ENCODE measurements around the gene GALNT2. TPM values are rescaled to one million over a fixed set of nuclear protein-coding genes. Genes with fewer than 3 reads are reported as not detected.

GALNT2 gene
- total RNA-seq, 1 donor from 2014 or later: 67.9 TPM

DNA sequence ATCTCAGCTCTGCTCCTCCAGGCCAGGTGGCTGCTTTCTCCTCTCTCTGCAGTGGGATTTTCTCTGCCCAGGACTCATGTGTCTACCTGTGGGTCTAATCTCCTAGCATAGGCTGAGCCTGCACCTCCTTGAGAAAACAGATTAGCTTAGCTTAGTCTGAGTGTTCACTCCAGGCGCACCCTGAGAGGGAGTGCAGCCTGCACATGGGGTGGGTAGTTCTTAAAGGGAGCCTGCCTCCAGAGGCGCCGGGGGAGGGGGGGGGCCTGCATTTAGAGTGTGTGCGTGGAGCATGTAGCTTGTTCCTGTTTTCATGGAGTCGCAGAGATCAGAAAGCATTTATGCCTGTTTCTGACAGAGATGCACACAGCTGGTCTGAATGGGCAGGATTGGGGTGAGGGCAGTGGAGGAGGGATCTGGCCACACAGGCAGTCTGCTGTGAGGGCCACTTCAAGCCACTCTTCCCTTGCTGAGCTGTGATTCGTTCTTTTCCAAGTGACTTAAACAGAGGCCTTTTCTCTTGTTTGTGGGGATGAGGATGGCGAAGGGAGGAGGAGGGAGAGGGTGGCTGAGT is 45.2 kb downstream of the GALNT2 start:
- DNase-seq (ENCODE audit: low spot score): no peak

DNA sequence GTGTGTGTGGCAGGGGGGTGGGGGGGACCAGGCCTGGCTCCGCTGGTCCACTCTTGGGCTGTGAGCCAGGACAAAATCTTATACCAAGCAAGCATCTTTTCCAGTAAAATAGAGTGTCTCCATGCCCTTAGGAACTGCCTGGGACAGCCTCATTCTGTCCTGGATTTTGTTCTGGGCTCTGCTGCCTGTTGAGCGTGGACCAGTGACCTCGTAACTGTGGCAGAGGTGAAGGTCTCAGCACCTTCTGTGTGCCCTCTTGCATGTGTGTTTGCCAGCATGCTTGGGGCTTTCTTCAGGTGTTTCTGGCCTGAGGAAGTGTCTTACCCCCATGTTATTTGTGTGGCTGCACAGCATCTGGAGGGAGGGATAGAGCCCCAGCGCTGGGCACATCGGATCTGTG is 45.7 kb downstream of the GALNT2 start:
- no peak for DNase-seq (ENCODE audit: low spot score)

DNA sequence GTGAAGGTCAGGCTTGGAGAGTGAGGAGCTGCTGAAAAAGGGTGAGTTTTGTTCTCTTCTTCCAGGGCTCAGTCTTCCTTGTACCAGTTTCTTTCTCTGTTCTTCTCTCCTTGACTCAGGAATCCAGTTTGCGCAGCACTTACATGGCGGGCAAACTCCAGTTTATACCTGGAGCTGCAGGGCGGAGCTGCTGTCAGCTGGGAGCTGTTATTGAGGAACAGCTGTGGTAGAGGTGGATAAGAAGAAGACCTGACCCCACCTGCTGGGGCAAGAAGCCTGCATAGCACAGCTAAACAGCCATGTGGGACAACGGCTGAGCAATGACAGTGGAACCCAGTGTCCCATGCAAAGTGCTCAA is 46.2 kb downstream of the GALNT2 start:
- DNase-seq (ENCODE audit: low spot score): no peak

DNA sequence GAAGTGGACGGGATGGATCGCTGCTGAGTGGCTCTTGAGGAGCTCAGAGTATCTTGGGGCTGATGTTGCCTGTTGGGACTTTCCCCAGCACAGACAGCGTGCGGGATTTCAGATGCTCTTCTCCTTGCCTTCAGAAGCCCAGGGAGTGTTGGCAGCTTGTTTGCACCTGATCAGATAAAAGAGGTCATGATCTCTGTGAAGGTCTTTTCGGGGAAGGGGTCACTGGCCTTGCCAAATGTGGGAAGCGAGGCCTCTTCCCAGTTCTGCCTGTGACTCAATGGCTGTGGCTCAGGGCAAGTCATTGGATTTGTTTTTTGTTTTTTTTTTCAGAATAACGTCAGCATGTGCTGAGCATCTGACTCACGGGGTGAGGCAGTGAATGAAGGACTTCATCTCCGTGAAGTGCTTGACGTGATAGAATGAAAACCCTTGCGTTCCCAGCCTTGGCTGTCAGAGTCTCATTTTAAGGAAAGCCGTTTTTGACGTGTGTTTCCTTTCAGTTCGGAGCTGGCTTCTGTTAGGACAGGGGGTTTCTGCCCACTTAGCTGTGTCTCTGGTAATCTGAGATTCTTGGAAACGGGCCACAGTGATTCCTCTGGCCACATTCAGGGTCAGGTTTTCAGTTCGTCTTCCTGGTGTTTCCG is 46.7 kb downstream of the GALNT2 start:
- no peak for DNase-seq (ENCODE audit: low spot score)

DNA sequence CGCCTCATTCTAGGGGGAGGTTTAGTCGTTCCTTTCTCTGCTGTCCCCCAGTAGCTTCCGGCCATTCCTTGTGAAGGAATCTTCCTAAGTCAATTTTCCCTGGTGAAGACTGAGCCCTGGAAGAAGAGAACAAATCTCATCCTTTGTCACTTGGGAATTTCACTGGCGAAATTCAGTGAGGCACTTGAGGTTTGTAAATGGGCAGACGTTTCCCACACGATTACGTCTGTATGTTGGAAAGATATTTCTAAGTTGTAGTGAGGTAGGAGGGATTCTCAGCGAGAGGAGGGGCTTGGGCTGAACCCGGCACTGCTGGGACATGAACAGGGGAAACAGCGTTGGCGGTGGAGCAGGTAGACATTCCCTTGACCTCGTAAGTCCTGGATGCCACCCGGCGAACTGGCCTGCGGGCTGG is 47.2 kb downstream of the GALNT2 start:
- DNase-seq (ENCODE audit: low spot score): no peak

DNA sequence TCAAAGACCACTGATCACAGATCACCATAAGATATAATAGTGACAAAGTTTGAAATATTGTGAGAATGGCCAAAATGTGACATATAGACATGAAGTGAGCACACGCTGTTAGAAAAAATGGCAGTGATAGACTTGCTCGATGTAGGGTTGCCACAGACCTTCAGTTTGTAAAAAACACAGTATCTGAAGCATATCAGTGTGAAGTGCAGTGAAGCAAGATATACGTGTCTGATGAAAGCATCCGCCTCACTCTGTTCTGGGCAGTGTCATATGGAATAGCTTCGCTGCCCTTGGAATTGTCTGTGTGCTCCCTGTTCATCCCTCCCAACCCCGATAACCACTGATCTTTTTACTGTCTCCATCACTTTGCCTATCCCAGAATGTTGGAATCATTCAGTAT is 50.7 kb downstream of the GALNT2 start:
- DNase-seq (ENCODE audit: low spot score): no peak

DNA sequence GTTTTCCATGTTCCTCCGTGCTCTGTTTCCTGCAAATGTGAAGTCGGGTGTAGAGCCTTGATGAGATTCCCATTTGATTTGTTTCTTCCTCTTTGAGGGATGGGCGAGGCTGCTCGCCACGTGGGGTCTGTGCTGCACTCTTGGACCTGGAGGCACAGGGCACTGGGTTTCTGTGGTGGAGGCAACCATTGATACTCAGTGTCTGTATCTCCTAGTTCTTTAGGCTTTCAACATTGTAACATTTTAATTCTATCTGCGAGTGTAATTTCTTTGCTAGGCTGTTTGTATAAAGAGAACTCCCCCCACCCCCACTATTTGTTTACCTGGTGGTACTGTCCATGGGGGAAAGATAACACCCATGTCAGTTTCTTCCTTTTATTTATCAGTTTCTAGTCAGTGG is 52.3 kb downstream of the GALNT2 start:
- no peak for DNase-seq (ENCODE audit: low spot score)

DNA sequence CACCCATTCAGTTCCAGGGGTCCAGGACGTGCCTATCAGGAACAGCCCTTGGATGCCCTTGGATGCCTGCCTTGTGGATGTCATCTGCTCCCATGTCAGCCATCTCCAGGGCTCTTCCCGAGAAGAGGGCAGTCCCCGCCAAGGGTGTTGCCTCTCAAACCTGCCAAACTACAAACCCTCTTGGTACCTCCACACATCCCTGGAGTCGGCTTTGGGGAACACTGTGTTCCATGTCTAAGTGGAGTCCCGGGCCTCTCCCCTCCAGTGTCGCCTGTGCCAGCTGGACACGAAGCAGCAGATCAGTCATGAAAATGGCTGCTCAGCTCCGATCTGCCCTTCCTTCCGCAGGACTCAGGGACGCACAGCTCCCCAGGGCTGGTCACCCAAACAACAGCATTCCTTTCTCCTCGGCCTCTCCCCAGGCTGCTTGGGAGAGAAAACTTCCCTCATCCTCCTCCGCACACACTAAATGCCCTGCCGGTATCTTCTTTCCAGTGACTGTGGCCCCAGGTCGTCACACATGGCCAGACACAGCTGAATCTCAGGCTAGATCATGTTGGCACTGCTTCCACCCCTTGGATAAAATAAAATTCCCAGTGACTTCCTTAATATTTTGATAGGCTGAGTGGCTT is 53.4 kb downstream of the GALNT2 start:
- no peak for DNase-seq (ENCODE audit: low spot score)

DNA sequence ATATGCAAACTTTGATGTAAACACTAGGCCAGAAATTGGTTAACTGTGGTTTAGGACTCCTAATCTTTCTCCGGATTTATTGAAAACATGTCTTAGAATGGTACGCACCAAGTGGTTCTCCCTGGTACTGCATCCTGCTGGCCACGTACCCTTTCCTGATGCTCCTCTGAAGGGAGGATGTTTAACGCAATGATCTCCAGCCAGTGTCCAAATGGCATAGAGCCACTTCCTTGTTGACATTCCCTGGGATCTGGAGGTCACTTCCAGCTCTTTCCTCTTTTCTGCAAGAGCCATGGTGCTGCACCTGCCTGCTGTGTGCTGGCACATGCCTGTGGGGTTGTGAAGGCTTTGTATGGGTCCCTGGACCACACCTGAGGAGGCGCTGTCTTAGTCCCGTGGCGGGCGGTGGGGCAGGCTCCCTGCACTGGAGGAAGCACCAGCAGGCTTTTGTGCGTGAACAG is 53.9 kb downstream of the GALNT2 start:
- no peak for DNase-seq (ENCODE audit: low spot score)

DNA sequence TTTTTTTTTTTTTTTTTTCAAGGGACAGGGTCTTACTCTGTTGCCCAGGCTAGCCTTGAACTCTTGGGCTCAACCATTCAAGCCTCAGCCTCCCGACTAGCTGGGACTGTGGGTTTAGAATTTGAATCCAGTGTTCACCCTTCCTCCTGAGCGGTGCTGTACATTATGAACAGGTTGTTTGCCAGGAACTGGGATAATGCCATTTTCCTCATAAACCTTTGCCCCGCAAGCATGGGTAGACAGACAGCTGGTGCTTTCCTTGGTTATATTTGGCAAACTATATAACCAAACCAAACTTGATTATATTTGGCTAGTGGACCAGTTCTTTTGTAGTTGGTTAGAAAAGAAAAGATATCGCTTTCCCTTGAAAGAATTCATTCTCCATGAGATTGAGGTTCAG is 54.9 kb downstream of the GALNT2 start:
- no peak for DNase-seq (ENCODE audit: low spot score)

DNA sequence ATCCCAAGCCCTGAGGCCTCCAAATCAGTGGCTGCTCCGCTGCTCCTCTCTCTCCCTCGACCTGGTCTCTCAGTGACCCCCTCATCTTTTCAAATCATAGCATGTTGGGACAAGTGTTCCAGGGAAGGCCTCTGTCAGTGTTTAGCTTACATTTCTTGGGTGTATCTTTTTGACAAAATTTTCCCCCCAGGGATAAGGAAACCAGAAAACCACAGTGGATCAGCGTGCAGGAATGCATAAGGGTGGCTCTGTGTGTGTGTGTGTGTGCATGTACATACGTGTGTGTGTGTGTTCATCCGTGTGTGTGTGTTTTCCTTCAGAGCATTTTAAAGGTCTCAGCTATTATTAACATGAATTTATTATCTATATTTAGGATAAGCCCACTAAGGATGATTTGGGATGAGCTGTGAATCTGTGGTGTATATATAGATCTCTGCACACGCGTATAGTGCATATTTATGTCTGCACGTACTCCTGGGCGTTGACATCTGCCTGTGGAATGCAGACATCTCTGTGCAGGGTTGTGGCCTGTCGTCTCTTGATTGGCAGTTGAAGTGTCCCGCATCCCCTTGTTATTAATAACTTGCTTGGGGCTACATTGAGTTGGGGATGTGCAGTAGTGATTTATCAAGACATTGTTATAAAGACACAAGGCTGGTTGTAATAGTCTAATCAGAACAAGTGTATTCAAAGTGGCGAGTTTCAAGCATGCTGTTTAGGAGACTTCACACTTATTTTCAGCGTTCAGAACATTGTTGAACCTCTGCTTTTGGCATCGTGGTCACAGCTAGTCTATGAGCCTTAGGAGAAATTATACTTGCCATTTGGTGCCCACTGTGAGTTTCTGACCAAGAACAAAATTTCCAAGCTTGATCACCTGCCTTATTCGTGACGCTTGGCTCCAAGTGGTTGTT is 55.6 kb downstream of the GALNT2 start:
- no peak for DNase-seq (ENCODE audit: low spot score)

DNA sequence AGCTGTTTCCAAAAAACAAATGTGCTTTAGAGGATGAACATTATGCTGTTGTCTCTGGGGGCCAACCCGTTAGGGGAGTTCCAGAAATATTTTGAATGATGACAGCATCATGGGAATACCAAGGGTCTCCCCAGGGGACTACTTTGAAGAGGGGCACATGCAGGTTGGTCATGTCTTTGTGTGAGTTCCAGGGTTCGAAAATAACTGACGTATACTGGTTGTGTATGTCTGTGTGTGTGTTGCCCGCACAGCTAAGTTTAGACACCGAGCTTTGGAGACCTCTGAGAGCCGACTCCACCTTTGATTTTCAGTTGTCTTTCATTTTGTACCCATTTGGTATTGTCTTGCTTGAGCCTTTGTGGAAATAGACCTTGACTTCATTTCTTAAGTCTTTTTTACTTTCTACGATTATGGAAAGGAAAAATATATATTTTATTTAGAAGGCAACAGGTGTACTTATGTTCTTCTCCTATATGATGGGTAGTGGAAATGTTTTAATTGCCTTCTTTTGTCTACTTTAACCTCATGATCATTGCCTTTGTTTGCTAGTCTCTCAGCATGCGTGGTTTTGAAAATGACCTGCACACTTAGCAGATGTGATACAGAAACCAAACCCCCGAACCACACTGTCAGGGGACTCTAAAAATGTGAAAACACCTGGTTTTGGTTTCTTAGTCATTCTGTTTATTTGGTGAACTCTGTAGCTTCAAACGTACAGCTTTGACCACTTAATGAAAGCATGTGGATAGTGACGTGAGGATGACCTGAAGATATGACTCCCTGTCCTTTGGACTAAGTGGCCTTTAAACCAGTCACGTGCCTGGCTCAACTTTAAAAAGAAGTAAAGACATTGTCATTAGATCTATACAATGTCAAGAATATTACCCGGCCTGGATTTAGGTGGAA is 56.5 kb downstream of the GALNT2 start:
- no peak for DNase-seq (ENCODE audit: low spot score)

DNA sequence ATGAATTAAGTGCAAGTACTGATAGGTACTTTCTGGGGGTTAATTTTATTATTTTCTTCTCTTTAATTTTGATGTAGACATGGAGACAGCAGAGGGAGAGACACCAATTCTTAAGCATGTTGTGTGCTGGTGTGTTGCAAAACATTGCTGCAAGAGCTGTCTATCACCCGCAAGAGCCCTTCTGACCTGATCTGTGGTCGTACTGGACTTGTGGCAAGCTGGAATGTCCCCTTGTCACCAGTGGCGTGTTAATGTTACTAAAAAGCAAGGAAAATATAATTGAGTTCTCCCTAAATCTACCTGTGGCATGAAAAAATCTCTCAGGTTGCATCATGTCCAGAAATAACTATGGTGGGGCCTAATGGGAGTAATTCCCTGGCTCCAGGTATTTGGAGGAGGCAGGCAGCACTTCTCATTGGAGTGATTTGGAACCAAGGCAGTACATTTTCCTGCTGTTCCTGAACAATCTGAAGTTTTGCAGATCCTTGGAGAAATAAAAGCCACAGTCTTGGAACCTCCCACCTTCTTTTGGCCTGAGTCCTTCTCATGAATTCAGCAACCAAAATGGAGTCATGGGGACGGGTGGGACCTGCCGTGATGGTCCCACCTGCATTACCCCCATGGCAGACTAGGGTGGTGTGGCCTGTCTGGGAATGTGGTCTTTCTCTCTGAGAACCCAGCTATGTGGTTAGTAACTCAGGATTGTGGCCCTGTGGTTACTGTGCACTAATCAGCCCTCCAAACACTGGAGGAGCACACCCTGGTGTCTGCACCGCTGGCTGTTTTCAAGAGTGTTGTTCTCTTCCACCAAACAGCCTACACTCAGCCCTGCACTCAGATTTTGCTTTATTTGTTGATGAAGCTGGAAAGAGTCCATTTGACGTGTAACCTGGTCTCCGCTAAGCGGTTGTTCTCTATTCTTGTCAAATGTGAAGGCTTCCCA is 57.4 kb downstream of the GALNT2 start:
- DNase-seq (ENCODE audit: low spot score): no peak

DNA sequence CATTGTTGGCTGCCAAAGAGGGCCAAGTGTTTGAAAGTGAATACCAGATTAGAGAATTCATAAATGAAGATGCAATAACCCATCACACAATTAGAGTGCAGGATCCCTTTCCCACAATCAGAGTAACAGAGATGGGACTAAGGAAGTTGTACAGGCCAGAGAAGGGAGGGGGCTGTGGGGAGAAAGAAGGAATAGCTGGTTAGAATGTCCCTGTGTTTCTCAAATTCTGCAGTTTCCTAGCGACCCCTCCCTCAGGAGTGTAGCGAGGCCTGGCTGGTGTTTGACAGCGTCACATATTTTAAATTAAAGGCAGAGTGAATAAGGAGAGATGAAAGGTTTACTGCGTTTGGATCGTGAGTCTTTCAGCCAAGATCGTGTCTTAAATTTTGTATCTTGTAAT is 58.1 kb downstream of the GALNT2 start:
- DNase-seq (ENCODE audit: low spot score): no peak

DNA sequence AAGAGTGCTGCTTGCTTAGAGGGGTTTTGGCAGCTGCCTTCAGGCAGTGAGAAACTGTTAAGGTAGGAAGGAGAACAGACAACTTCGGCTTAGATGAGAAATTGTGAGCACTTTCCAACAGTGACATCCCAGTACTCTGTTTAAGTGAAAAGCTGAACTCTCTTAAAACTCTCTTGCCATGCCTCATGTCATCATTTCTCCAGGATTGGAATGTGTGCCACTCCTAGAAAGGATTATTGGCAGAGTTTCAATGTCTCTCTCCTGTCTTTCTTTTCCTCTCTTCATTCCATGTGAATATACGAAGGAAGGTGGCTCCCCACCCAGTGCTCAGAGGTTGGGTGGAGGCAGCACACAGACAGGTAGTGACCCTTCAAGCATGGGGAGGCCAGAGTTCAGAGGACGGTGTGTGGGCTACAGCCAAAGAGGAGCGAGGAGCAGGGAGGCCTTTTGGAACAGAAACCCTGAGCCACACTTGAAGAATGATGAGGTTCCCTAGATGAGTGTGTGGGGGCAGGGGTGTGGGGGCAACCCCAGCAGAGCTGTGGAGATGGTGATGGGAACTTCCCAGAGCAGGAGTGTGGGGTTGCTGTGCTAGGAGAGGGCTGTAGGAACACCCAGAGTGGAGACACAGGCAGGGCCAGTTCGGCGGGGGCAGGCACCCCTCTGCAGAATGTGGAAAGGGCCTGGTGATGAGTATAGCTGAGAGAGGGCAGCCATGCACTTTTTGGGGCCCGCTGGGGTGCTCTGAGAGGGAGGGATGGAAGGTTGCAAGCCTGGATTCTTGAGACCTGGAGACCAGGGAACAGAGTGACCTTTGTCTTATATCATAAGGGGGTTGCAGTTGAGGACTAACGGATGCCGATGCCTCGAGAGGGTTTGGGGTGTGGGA is 58.8 kb downstream of the GALNT2 start:
- no peak for DNase-seq (ENCODE audit: low spot score)

DNA sequence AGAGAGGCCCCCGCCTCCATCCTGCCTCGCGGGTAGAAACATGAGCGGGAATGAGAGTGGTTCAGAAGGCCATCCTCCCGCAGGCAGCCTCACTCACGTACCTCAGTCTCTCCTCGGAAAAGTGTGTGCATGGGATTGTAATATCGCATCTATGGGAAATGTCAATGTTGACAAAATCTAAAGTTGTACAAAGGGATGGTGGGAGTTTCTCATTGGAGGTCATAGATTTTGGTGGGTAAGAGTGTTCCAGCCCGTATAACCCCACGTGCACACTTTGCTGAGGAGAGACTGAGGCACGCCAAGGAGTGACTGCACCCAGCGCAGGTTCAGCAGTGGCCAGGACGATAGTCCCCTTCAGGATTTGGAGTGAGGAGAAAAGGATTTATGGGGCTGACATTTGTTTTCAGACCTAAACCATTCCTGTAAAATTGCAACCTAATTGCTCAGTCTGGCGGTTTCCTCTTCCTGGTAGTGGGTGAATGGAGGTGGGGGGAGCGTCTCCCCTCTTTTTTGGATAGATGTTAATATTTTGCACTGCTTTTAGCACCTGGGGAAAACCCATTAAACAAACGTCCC is 59.6 kb downstream of the GALNT2 start:
- no peak for DNase-seq (ENCODE audit: low spot score)

DNA sequence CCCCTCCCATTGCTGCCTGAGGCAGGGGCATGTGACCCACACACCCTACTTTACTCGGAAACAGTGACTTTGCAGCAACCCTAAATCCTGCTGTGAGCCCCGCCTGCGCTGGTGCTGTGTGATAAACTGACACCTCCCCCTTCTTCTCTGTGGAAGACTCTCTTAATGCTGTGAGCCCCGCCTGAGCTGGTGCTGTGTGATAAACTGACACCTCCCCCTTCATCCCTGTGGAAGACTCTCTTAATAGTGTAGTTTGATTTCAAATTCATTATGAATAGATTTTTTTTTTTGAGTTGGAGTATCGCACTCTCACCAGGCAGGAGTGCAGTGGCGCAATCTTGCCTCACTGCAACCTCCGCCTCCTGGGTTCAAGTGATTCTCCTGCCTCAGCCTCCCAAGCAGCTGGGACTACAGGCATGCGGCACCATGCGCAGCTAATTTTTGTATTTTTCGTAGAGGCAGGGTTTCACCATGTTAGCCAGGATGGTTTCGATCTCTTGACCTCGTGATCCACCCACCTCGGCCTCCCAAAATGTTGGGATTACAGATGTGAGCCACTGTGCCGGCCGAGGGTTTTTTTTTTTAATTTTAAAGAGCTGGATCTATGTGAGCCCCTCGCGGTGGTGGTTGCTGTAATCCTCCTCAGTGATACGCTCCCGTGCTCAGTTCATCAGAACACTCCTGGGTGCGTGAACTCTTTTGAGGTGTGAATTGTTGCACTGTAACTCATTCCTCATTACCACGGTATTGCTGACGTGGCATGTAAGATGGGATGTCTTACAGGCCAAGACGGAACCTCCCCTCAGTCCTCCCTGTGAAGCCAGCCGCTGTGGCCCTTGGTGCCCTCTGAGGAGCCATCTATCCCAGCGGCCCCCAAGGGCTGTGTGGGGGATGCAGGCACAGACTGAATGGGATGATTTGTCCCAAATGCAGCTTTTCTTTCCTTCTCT is 60.3 kb downstream of the GALNT2 start:
- DNase-seq (ENCODE audit: low spot score): no peak

Measured in ureter (tissue), 1 donor.